NCI-H1694 treated with DMSO at 0.1 percent for 48 hours (cell line): ENCODE data around the gene MARCO.
"Not testable (repeated sequence)": the region's sequence is repeated elsewhere in the genome, so short reads cannot be mapped to it uniquely, and the experiment has no call there.

ENCODE experiments used
- DNase-seq: peaks from one replicate; lab custom pipeline; 2025; lab: John Stamatoyannopoulos, UW

Gene MARCO

GRCh38 chr2:118974103-118974993 is 32.4 kb downstream of the MARCO start:
- DNase-seq: no peak

- DNase-seq: no peak
Measured at GRCh38 chr2:118975133-118975532, 33.1 kb downstream of the MARCO start.

DNA sequence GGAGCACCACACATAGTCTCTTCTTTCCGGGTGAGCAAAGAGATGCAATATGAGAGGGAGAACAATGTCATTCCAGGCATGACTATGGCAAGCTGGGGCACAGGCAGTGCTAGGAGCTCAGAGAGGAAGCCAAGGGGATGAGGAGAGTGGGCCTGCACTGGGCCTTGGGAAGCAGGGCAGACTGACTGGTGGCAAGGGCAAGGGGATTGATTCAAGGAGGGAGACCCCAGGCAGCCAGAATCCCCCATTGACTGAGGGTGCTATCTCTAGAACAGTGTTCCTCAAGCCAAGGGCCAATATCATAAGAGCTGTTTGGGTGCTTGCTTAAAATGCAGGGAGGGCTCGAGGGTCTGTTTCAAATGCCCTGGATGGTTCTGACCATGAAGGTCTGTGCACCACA is 36.1 kb downstream of the MARCO start:
- no peak for DNase-seq

GRCh38 chr2:118979152-118979861 is 37.3 kb downstream of the MARCO start:
- DNase-seq: no peak

DNA sequence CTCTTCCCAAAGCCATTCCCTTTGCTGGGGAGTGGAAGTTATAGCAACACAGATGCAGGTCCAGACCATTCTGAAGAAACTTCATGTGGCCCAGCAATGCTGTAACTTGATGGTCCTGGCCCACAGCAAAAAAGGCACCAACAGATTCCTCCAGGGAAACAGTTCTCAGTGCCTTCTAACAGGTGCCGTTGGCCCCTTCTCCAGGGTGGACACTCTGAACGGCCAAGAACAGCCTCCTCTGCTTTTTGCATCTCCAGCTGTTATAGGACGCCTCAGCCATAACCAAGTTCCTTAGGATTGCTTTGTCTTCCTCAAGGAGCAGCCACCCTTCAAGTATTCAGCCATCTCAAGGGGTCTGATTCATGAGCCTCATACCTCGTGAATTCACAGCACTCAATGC is 38.0 kb downstream of the MARCO start:
- DNase-seq: no peak

DNA sequence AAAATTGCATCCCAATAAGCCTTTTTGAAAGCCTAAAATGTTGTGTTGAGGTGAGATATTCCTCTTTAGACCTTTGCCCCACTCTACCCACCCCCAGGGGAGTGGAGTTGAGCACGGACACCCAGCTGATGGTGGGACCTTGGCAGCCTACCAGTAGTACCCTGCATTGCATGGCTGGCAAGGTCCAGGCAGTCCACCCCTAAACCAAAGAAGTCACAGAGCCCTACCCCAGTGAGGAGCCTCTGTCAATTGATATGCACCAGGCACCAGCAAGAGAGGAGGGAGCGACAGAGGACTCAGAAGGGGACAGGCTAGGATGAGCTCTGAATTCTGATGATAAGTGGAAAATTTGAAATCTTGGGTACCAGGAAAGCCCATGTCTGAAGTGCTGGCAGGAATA is 38.6 kb downstream of the MARCO start:
- DNase-seq: no peak

GRCh38 chr2:118981632-118982031 is 39.6 kb downstream of the MARCO start:
- DNase-seq: no peak

DNA sequence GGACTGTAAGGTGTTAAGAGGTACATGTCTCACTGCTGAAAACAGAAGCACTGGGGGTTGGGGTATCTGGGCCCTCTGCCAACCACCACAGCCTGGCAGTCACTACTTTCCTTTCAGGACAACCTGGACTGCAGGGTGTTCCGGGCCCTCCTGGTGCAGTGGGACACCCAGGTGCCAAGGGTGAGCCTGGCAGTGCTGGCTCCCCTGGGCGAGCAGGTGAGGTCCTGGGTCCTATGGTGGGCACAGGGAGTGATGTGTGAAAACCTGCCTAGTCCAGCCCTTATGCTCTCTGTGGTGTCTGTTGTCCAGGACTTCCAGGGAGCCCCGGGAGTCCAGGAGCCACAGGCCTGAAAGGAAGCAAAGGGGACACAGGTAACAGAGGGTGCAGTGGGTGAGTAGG is 40.0 kb downstream of the MARCO start:
- no peak for DNase-seq

- no peak for DNase-seq
Measured at GRCh38 chr2:118983133-118983532, 41.1 kb downstream of the MARCO start.

DNA sequence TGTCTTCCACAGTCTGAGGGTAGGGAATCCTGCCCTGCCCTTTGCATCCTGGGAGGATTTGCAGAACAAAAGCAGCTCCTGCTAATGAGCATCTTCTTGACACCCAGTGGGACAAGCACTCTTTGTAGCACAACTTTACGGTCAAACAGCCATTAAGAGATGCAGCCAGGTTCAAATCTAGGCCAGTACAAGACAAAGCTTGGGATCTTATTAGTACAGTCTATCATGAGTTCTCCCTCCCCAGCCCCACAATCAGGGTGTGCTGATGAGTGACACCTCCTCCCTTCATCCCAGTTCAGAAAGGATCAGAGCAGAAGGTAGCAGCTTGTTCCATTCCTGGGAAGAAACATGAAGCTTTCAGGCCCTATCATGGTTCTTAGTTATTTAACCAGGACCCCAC is 41.9 kb downstream of the MARCO start:
- DNase-seq: no peak

GRCh38 chr2:118986738-118987137 is 44.7 kb downstream of the MARCO start:
- no peak for DNase-seq

GRCh38 chr2:118987886-118988285 is 45.9 kb downstream of the MARCO start:
- no peak for DNase-seq

DNA sequence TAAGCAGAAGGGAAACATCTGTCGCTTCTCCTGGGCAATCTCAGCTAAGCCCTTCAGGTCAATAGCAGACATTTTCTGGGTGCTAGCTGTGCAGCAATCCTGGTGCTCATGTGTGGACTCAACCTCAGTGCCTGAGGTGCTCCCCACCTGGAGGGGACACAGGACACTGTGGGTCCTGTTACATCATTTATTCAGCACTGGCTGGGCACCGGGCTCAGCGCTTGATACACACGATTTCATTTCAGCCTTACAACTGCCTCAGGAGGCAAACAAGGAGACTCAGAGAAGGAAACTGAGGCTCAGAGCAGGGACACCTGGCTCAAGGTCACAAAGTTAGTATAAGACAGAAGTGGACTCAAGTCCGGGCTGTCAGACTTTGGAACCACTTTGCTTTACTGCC is 46.7 kb downstream of the MARCO start:
- DNase-seq: no peak

DNA sequence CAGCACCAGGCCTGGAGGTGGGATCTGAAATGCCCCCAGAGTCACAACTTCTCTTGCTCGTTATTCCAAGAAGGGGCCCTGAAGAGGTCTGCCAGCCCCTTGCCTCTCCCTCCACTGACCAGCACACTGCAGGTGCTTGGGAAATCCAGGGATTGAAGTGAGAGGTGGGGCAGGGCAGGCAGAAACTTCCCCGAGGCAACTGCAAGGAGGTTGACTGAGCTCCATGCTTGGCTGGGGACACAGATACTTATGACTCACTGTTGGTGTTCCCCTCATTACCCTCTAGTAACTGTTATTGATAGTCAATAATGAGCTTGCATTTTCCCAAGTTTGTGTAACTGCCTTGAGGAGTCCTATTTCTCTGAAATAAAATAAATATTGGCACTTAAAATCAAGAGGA is 47.5 kb downstream of the MARCO start:
- DNase-seq: no peak

GRCh38 chr2:118990757-118991545 is 49.0 kb downstream of the MARCO start:
- no peak for DNase-seq

DNA sequence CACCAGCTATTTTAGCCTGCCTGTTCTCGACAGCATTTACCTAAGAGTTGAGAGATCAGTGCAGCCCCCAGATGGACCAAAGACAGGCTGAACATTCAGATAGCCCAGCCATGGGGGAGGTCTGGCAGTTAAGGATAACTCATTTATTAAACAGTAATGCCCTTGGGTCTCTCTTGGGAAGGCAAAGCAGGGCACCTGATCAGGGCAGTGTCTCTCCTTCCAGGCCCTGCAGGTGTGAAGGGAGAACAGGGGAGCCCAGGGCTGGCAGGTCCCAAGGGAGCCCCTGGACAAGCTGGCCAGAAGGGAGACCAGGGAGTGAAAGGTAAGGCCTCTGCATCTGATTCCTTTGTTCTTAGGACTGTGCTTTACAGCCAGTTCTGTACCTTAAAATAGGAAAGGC is 49.6 kb downstream of the MARCO start:
- DNase-seq: no peak

DNA sequence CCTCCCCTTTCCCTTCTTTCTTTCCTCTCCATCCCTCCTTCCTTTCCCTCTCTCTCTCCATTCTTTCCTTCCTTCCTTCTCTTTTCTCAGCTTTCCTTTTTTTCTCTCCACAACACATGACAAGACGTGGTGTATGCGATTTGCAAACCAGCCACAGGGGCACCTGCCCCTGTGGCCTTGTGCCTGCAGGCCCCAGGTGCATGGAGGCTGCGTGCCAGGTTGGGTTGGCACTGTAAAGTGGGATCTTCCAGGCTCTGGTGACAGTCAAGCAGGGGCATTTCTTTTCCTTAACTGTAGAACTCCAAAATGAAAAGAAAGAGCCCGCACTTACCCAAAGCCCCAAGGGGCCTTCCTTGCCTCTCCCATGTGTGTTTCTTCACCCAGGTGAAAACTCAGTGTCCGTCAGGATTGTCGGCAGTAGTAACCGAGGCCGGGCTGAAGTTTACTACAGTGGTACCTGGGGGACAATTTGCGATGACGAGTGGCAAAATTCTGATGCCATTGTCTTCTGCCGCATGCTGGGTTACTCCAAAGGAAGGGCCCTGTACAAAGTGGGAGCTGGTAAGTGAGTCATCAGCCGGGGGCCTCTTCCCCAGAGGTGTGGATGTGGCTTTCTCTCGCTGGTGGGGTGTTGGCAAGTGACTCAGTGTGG is 50.9 kb downstream of the MARCO start:
- DNase-seq: no peak

DNA sequence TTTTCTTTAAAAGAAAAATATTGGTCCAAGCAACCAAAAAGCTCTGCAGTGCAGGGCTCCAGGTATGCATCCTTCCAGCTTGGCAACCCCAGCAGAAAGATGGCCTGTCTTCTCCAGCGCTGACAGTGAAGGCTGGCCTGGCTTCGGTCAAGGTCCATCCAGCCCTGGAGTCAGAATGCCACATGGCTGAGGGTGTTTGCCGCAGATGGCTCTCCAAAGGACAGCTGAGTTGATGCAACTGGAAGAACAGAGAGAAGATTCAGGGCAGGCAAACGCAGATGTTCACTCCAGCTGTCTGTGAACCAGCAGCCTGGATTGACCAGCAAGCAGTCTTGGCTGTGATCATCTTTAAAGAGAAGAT is 51.4 kb downstream of the MARCO start:
- no peak for DNase-seq

GRCh38 chr2:118994172-118994700 is 52.2 kb downstream of the MARCO start:
- no peak for DNase-seq

DNA sequence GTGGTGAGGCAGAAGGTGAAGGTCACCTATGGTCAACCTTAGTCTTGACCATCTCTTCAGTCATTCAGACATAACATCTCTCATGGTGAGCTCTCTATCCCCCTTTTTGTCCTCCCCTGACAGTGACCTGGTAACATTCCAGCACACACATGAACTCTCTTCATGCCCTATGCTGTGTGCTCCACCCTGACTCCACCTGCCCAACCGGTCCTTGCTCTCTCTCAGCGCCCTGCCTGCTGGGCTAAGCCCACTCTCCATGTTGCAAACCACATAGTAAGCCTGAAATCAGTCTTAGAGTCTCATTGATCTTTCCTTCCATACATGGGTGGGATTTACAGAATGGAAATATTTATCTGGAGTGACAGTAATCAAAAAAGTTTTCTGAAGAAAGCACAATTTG is 52.8 kb downstream of the MARCO start:
- no peak for DNase-seq

- not testable (repeated sequence) for DNase-seq
Measured at GRCh38 chr2:119003856-119004255, 61.9 kb downstream of the MARCO start.

- no peak for DNase-seq
Measured at GRCh38 chr2:119004602-119005001, 62.6 kb downstream of the MARCO start.
